ENCODE measurements around the gene DQX1.

DNA sequence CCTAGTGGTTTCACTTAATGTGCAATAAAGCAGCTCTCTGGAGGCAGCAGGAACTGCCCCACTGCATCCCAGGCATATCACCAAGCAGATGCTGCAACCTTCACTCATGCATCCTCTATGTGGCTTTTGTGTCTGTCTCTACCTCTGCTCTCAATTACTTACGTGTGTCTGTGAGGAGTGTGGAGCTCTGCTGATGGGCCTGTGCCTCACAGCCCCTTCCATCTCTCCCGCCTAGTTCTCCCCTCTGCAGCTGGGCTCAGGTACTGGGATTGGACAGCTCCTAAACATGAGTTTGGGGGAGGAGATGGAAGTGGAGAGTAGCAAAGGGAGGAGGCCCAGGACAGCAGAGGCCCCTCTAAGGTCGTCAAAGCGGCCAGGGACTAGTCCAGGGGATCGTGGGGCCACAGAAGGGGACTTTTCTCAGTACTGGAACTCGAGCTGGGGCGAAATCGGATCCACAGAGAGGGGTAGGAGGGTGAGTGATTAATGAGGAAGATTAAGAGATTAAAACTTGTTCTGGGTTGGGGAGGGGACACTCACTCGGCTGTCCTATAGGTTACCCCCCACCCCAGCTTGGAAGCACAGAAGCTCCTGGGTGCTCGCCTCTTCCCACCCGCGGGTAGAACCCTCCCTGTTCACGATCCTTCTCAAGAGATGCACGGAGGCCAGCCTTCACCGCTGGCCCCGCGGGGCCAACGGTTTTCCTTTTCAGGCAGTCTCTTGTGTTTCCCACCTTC is 24.5 kb downstream of the DQX1 start:
- TF ChIP-seq, protein P1, sequence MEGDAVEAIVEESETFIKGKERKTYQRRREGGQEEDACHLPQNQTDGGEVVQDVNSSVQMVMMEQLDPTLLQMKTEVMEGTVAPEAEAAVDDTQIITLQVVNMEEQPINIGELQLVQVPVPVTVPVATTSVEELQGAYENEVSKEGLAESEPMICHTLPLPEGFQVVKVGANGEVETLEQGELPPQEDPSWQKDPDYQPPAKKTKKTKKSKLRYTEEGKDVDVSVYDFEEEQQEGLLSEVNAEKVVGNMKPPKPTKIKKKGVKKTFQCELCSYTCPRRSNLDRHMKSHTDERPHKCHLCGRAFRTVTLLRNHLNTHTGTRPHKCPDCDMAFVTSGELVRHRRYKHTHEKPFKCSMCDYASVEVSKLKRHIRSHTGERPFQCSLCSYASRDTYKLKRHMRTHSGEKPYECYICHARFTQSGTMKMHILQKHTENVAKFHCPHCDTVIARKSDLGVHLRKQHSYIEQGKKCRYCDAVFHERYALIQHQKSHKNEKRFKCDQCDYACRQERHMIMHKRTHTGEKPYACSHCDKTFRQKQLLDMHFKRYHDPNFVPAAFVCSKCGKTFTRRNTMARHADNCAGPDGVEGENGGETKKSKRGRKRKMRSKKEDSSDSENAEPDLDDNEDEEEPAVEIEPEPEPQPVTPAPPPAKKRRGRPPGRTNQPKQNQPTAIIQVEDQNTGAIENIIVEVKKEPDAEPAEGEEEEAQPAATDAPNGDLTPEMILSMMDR (IDR thresholded peaks at IDR 0.05; ENCODE audit: poor library complexity, severe bottlenecking), result no peak
- TF ChIP-seq EZH2 (IDR thresholded peaks at IDR 0.05; ENCODE audit: borderline replicate concordance, insufficient read depth, low read length, poor library complexity, severe bottlenecking) (no peak), MXI1 (conservative IDR thresholded peaks at IDR 0.05; ENCODE audit: poor library complexity, severe bottlenecking) (no peak), EP300 (conservative IDR thresholded peaks at IDR 0.05; ENCODE audit: poor library complexity, severe bottlenecking) (no peak), POLR2AphosphoS5 (IDR thresholded peaks at IDR 0.05) (no peak)
